H1 (cell line): Measurements from ENCODE around the gene THEMIS. TPM values are rescaled to one million over a fixed set of nuclear protein-coding genes. Genes with fewer than 3 reads are reported as not detected.

ENCODE experiments used
- CTCF ChIA-PET: fragments of 300-600 bp; sonication (Branson Sonifier 250); formaldehyde crosslinking; loops from one replicate; lab custom pipeline; 2021; ENCODE audit not compliant: partially characterized antibody; lab: Charles Lee
- POLR2A ChIA-PET: fragments of 300-600 bp; sonication (Branson Sonifier 250); formaldehyde crosslinking; loops from one replicate; lab custom pipeline; 2021; ENCODE audit warnings: inconsistent platforms; ENCODE audit not compliant: partially characterized antibody; lab: Charles Lee
- DNase-seq, 2 experiments: peaks; one replicate each; pipeline versions ENCODE4 v3.0.0 to v3.0.0-alpha.2; 2010 to 2022; ENCODE audit warnings: low spot score in 2 of 2, low read depth in 1 of 2, mixed read lengths in 1 of 2
- FAIRE-seq: peaks from 2 replicates; lab custom pipeline; 2011; peaks lifted over from hg19 to GRCh38; lab: Jason Lieb, UNC
- H2AFZ ChIP-seq: 2 replicates; pipeline ENCODE4 v1.8.1; 2012; ENCODE audit warnings: low read length, inconsistent platforms
- H2AK5ac ChIP-seq: 2 replicates; pipeline ENCODE4 v1.6.1; 2013; ENCODE audit warnings: low read depth, low read length
- H2BK120ac ChIP-seq: replicated peaks from 2 replicates; pipeline ENCODE3; 2013; ENCODE audit warnings: low read depth, low read length, inconsistent platforms
- H2BK12ac ChIP-seq: 2 replicates; pipeline ENCODE4 v1.6.1; 2013; ENCODE audit warnings: low read depth, low read length
- H2BK15ac ChIP-seq: 2 replicates; pipeline ENCODE4 v1.6.1; 2013; ENCODE audit warnings: low read length
- H2BK20ac ChIP-seq: 2 replicates; pipeline ENCODE4 v1.6.1; 2013; ENCODE audit warnings: low read length
- H2BK5ac ChIP-seq: 2 replicates; pipeline ENCODE4 v1.6.1; 2013; ENCODE audit warnings: low read depth, low read length
- H3K14ac ChIP-seq: 2 replicates; pipeline ENCODE4 v1.6.1; 2013; ENCODE audit warnings: inconsistent platforms; ENCODE audit not compliant: insufficient read length
- H3K18ac ChIP-seq: 2 replicates; pipeline ENCODE4 v1.6.1; 2013; ENCODE audit warnings: low read length; ENCODE audit errors: extremely low read depth
- H3K23ac ChIP-seq: 2 replicates; pipeline ENCODE4 v1.6.1; 2013; ENCODE audit warnings: inconsistent platforms; ENCODE audit not compliant: insufficient read length
- H3K23me2 ChIP-seq: 2 replicates; pipeline ENCODE4 v1.6.1; 2013; ENCODE audit warnings: low read depth, low read length
- H3K27ac ChIP-seq: 2 replicates; pipeline ENCODE4 v1.6.1; 2011; ENCODE audit warnings: low read depth, low read length, inconsistent platforms
- H3K27me3 ChIP-seq, 4 experiments: replicated peaks in 1 of 4; 1 replicate in 1 of 4; 2 replicates in 3 of 4; pipeline versions ENCODE4 v1.6.1 to v1.8.1; 2011 to 2013; ENCODE audit warnings: low read length in 3 of 4, mild to moderate bottlenecking in 3 of 4, inconsistent platforms in 2 of 4, mixed read lengths in 2 of 4, moderate library complexity in 1 of 4; ENCODE audit not compliant: control insufficient read depth in 3 of 4, insufficient read depth in 3 of 4; ENCODE audit errors: extremely low read depth in 1 of 4
- H3K36me3 ChIP-seq, 4 experiments: 2 replicates each; pipeline versions ENCODE4 v1.6.1 to v1.8.1; 2011 to 2013; ENCODE audit warnings: mild to moderate bottlenecking in 4 of 4, low read length in 3 of 4, moderate library complexity in 2 of 4, control low read depth in 1 of 4, inconsistent platforms in 1 of 4; ENCODE audit not compliant: insufficient read depth in 4 of 4, control insufficient read depth in 2 of 4
- H3K4ac ChIP-seq: replicated peaks from 2 replicates; pipeline ENCODE3; 2013; ENCODE audit warnings: low read length, low read depth, mixed read lengths, inconsistent platforms; ENCODE audit not compliant: insufficient read length
- H3K4me1 ChIP-seq, 4 experiments: replicated peaks in 1 of 4; 1 replicate in 1 of 4; 2 replicates in 3 of 4; pipeline versions ENCODE4 v1.6.1 to v1.8.1; 2011 to 2013; ENCODE audit warnings: low read length in 3 of 4, inconsistent platforms in 2 of 4, mixed read lengths in 1 of 4; ENCODE audit not compliant: insufficient read depth in 4 of 4, control insufficient read depth in 3 of 4
- H3K4me2 ChIP-seq, 2 experiments: 2 replicates each; pipeline versions ENCODE4 v1.6.1 to v1.8.1; 2011 to 2013; ENCODE audit warnings: low read depth in 2 of 2, low read length in 2 of 2, control low read depth in 1 of 2, inconsistent platforms in 1 of 2, mild to moderate bottlenecking in 1 of 2; ENCODE audit not compliant: insufficient read depth in 1 of 2
- H3K4me3 ChIP-seq, 4 experiments: fragments of 200-600, 300-600 bp in 1 of 4; sonication (generic), shearing (Covaris generic), sonication (Bioruptor Twin) in 1 of 4; 2 replicates each; pipeline versions ENCODE4 v1.5.1 to v1.8.1; 2011 to 2016; ENCODE audit warnings: low read length in 4 of 4, low read depth in 3 of 4, control low read depth in 2 of 4, inconsistent platforms in 2 of 4, mild to moderate bottlenecking in 2 of 4, mixed read lengths in 1 of 4, moderate library complexity in 1 of 4; ENCODE audit not compliant: insufficient read depth in 2 of 4; ENCODE audit errors: extremely low read depth in 1 of 4
- H3K56ac ChIP-seq: replicated peaks from 2 replicates; pipeline ENCODE3; 2013; ENCODE audit warnings: low read depth, mild to moderate bottlenecking, mixed read lengths, low read length, inconsistent platforms; ENCODE audit not compliant: insufficient read length
- H3K79me1 ChIP-seq: 2 replicates; pipeline ENCODE4 v1.6.1; 2013; ENCODE audit warnings: low read depth, low read length, control low read depth
- H3K79me2 ChIP-seq, 2 experiments: 2 replicates each; pipeline versions ENCODE4 v1.6.1 to v1.8.1; 2012 to 2013; ENCODE audit warnings: low read length in 2 of 2, mild to moderate bottlenecking in 2 of 2, inconsistent platforms in 1 of 2; ENCODE audit not compliant: insufficient read depth in 2 of 2, control insufficient read depth in 1 of 2
- H3K9ac ChIP-seq, 4 experiments: replicated peaks in 1 of 4; 1 replicate in 1 of 4; 2 replicates in 3 of 4; pipeline versions ENCODE4 v1.6.1 to v1.8.1; 2011 to 2013; ENCODE audit warnings: low read depth in 3 of 4, low read length in 3 of 4, control low read depth in 2 of 4, mild to moderate bottlenecking in 2 of 4, moderate library complexity in 2 of 4, inconsistent platforms in 1 of 4; ENCODE audit errors: extremely low read depth in 1 of 4
- H3K9me3 ChIP-seq, 2 experiments: 2 replicates each; pipeline versions ENCODE4 v1.6.1 to v1.8.1; 2012 to 2013; ENCODE audit warnings: mild to moderate bottlenecking in 2 of 2, moderate library complexity in 2 of 2, control low read depth in 1 of 2, inconsistent platforms in 1 of 2, low read depth in 1 of 2, low read length in 1 of 2, mixed read lengths in 1 of 2; ENCODE audit not compliant: insufficient read depth in 2 of 2
- H4K20me1 ChIP-seq, 2 experiments: replicated peaks in 1 of 2; 2 replicates each; pipeline versions ENCODE3 to v1.8.1; 2011 to 2013; ENCODE audit warnings: inconsistent platforms in 2 of 2, low read length in 2 of 2, mild to moderate bottlenecking in 1 of 2; ENCODE audit not compliant: insufficient read depth in 2 of 2, control insufficient read depth in 1 of 2
- H4K5ac ChIP-seq: 2 replicates; pipeline ENCODE4 v1.6.1; 2013; ENCODE audit warnings: low read length, low read depth, mixed read lengths, inconsistent platforms; ENCODE audit not compliant: insufficient read length
- H4K8ac ChIP-seq: 2 replicates; pipeline ENCODE4 v1.8.0; 2013; ENCODE audit warnings: mild to moderate bottlenecking, moderate library complexity, low read length, inconsistent platforms; ENCODE audit not compliant: insufficient read depth; ENCODE audit errors: extremely low read depth
- H4K91ac ChIP-seq: replicated peaks from 2 replicates; pipeline ENCODE3; 2013; ENCODE audit warnings: low read length, mixed read lengths, inconsistent platforms; ENCODE audit not compliant: insufficient read length
- CHD1 ChIP-seq: IDR thresholded peaks from 2 replicates; pipeline ENCODE4 v1.6.1; 2012; ENCODE audit warnings: low read depth, low read length, improper control_type of control experiment
- EP300 ChIP-seq, 2 experiments: IDR thresholded peaks; 1 replicate in 1 of 2; 2 replicates in 1 of 2; pipeline ENCODE4 v1.6.1; 2011 to 2012; ENCODE audit warnings: low read depth in 2 of 2, low read length in 2 of 2, mild to moderate bottlenecking in 2 of 2, borderline replicate concordance in 1 of 2, inconsistent platforms in 1 of 2, moderate library complexity in 1 of 2
- EZH2 ChIP-seq: fragments of 200-600 bp; sonication (generic); IDR thresholded peaks from 2 replicates; pipeline ENCODE4 v1.7.1; 2012; ENCODE audit warnings: low read depth, mild to moderate bottlenecking, moderate library complexity, low read length, inconsistent platforms; ENCODE audit not compliant: severe bottlenecking
- GABPA ChIP-seq: IDR thresholded peaks from 2 replicates; pipeline ENCODE4 v1.6.1; 2011; ENCODE audit warnings: mild to moderate bottlenecking, low read length, moderate library complexity, borderline replicate concordance; ENCODE audit not compliant: insufficient read depth
- KDM4A ChIP-seq: IDR thresholded peaks from one replicate; pipeline ENCODE4 v1.7.1; 2012; ENCODE audit warnings: low read depth, mild to moderate bottlenecking, moderate library complexity, low read length, inconsistent platforms; ENCODE audit not compliant: severe bottlenecking
- KDM5A ChIP-seq: fragments of 200-600 bp; IDR thresholded peaks from 2 replicates; pipeline ENCODE4 v1.7.1; 2012; ENCODE audit warnings: mild to moderate bottlenecking, low read length, inconsistent platforms, mixed read lengths
- NANOG ChIP-seq: IDR thresholded peaks from 2 replicates; pipeline ENCODE4 v1.6.1; 2011; ENCODE audit warnings: low read length, low read depth, mild to moderate bottlenecking, inconsistent platforms; ENCODE audit not compliant: insufficient read depth, poor library complexity, severe bottlenecking
- PHF8 ChIP-seq: fragments of 200-600 bp; sonication (generic); conservative IDR thresholded peaks from 2 replicates; pipeline ENCODE4 v1.7.1; 2012; ENCODE audit warnings: low read depth, mild to moderate bottlenecking, inconsistent platforms, low read length, moderate library complexity
- POLR2A ChIP-seq, 2 experiments: IDR thresholded peaks; 1 replicate in 1 of 2; 2 replicates in 1 of 2; pipeline ENCODE4 v1.6.1; 2011; ENCODE audit warnings: low read depth in 2 of 2, low read length in 2 of 2, mild to moderate bottlenecking in 2 of 2; ENCODE audit errors: control extremely low read depth in 1 of 2
- RBBP5 ChIP-seq: IDR thresholded peaks from 2 replicates; pipeline ENCODE4 v1.7.1; 2012; ENCODE audit warnings: low read depth, mild to moderate bottlenecking, inconsistent platforms, low read length, moderate library complexity, borderline replicate concordance
- SIN3A ChIP-seq, 2 experiments: IDR thresholded peaks in 1 of 2; conservative IDR thresholded peaks in 1 of 2; 2 replicates each; pipeline ENCODE4 v1.6.1; 2011 to 2012; ENCODE audit warnings: low read length in 2 of 2, improper control_type of control experiment in 1 of 2, low read depth in 1 of 2, mild to moderate bottlenecking in 1 of 2
- TAF1 ChIP-seq: IDR thresholded peaks from 2 replicates; pipeline ENCODE4 v1.6.1; 2011; ENCODE audit warnings: mild to moderate bottlenecking, low read depth, low read length
- WGBS, 2 experiments: shearing (Covaris generic) in 1 of 2; methylation state at CpG; one replicate each; pipeline versions ENCODE4 v1.1.6 to v1.1.7; 2013 to 2015; ENCODE audit warnings: low lambda C conversion rate in 2 of 2, mixed read lengths in 2 of 2, inconsistent platforms in 1 of 2, low coverage in 1 of 2, missing lambda C conversion rate in 1 of 2; ENCODE audit not compliant: insufficient replicate concordance in 2 of 2, insufficient coverage in 1 of 2, insufficient read length in 1 of 2; ENCODE audit errors: extremely low coverage in 1 of 2, missing lambda C conversion rate in 1 of 2; 5-methylcytosine and 5-hydroxymethylcytosine counted together
- polyA plus RNA-seq, 7 experiments: library from polyadenylated mRNA; depleted of rRNA in 3 of 7; stranded (reverse) in 5 of 7; unstranded in 2 of 7; fragments of >200 nt in 5 of 7; fragments of 200-250 nt in 2 of 7; gene quantifications; 1 replicate in 5 of 7; 2 replicates in 1 of 7; 4 replicates in 1 of 7; pipeline versions ENCODE4 v1.2.1 to v1.2.3, GENCODE V29; 2011 to 2013; ENCODE audit warnings: missing spikeins in 2 of 7, mixed read lengths in 2 of 7
- total RNA-seq: library from RNA; stranded (reverse); fragmentation: NEBNext Ultra II Directional; extraction: Animal tissue kit (Norgen Biotek cat#: 25700); gene quantifications from 2 replicates; pipeline ENCODE4 v1.2.1, GENCODE V29; 2021
- TF ChIP-seq, protein P1 (sequence below): IDR thresholded peaks from 2 replicates; pipeline ENCODE4 v1.6.1; 2011; ENCODE audit warnings: low read depth, mild to moderate bottlenecking, low read length; ENCODE audit not compliant: insufficient read depth

The THEMIS gene
- total and polyA plus RNA-seq, 2 of the 8 experiments (the other 6 are each of a cell fraction or from before 2014, with no cell fraction given), result not detected

DNA sequence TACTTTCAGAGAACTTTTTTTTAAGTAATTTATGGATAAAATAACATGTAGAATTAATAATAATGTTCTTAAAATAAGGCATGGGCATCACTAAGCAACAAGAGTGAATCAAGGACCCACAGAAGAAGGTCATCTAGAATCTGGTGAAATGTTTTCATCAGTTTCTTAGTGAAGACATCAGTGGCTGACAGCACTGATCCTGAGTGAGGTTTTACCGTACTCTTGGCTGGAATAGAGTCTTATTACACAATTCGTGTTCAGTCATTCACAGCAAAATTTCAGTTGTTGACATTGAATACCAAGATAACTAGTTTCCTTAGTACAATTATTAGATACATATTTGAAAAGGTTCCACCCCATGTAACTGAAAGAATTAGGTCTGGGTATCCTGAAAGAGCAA is 183.5 kb downstream of the THEMIS start:
- Histone ChIP-seq H2AFZ (no peak overlapping the region), H4K91ac (no peak overlapping the region), H2BK20ac (no peak overlapping the region), H3K27me3 (no peaks in the 10 kb centered on the region), H3K23ac (no peak overlapping the region), H2BK12ac (no peak overlapping the region), H2BK5ac (no peak overlapping the region), H4K20me1 (no peaks in the 10 kb centered on the region), H2BK15ac (no peak overlapping the region), H3K4me3 (no peak overlapping the region), H3K79me1 (no peaks in the 10 kb centered on the region), H3K9me3 (no peaks in the 10 kb centered on the region), H3K27ac (no peak overlapping the region), H3K4me1 (no peaks in the 10 kb centered on the region), H3K4ac (no peak overlapping the region), H2AK5ac (no peak overlapping the region), H2BK120ac (no peak overlapping the region), H4K5ac (no peak overlapping the region), H3K4me2 (no peak overlapping the region), H3K9ac (no peak overlapping the region), H3K14ac (no peak overlapping the region), H3K56ac (no peak overlapping the region), H4K8ac (no peak overlapping the region), H3K18ac (no peak overlapping the region), H3K36me3 (no peaks in the 10 kb centered on the region), H3K23me2 (no peaks in the 10 kb centered on the region), H3K79me2 (no peaks in the 10 kb centered on the region)
- FAIRE-seq (no peak), DNase-seq (no peak)
- WGBS, 2 experiments, result 96% methylated on average over 2 of the region's 2 CpGs; no CpG with 5 or more reads in 1 of the 2 experiments
- CTCF ChIA-PET, result interaction anchor here (0.7 kb wide), 1 partner anchor 631 kb away, joined by 3 read pairs; no protein-coding TSS in a partner anchor
- POLR2A ChIA-PET, result no interaction called here
- TF ChIP-seq GABPA, result no peak
- no peak for TF ChIP-seq TAF1
- no peak for TF ChIP-seq EP300 (IDR thresholded peaks at IDR 0.05; ENCODE audit: borderline replicate concordance in 1 of 2, low read depth in 2 of 2, low read length in 2 of 2)
- no peak for TF ChIP-seq POLR2A (IDR thresholded peaks at IDR 0.05; ENCODE audit: control extremely low read depth in 1 of 2, low read depth in 2 of 2, low read length in 2 of 2)
- TF ChIP-seq, protein P1, sequence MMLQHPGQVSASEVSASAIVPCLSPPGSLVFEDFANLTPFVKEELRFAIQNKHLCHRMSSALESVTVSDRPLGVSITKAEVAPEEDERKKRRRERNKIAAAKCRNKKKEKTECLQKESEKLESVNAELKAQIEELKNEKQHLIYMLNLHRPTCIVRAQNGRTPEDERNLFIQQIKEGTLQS, result no peak
- no peak for TF ChIP-seq CHD1
- TF ChIP-seq NANOG, result no peak
- TF ChIP-seq KDM5A, result no peak
- no peak for TF ChIP-seq RBBP5
- no peak for TF ChIP-seq PHF8
- no peak for TF ChIP-seq SIN3A (conservative IDR thresholded peaks at IDR 0.05 in 1 of 2, IDR thresholded peaks at IDR 0.05 in 1 of 2; ENCODE audit: low read depth in 1 of 2, low read length in 2 of 2)
- TF ChIP-seq KDM4A, result no peak
- no peak for TF ChIP-seq EZH2
